Stimulated activated CD4-positive, alpha-beta T cell treated with anti-CD3 and anti-CD28 coated beads, TNF-alpha, amount 100 ng/mL, for 4 hours (primary cell): ENCODE data around the gene AGAP2.
A peak's percentile ranks its signal among the peaks of the same experiment; 100 is the strongest.

Experiments
- DNase-seq, 3 experiments: peaks; one replicate each; pipeline ENCODE4 v3.0.0-alpha.2; 2020; ENCODE audit warnings: low read depth in 3 of 3

The AGAP2 gene

DNA sequence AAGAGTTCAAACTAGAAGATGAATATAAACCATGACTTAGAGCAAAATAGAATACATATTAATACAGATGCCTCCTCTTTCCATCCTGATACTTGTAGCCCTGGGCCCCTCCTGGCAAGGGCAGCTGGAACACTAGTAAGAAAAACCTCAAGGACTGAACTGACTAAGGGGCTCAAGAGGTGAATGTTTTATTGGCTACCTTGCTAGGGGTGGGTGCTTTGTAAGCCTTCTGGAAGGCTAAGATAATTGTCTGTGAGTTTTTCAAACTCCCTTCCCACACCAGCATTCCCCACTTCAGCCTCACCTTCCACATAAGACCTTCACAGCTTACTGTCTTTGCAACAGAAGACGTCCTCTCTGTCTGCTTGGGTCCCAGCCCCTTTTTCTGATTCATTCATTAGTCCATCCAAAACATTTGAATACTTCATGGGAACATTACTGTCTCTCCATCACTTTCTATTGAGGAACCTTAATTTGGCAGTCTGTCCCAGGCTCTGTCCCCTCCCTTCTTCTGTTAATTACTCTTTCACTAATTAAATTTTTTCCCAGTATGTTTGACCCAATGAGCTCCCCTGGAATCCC lies 15.3 kb upstream of the AGAP2 start:
- DNase-seq = no peak

- no peak for DNase-seq
Measured at GRCh38 chr12:57752668-57753000, 14.1 kb upstream of the AGAP2 start.

- peak; percentile 95 to 97 (median 96) for DNase-seq
Measured at GRCh38 chr12:57751788-57752667, 13.5 kb upstream of the AGAP2 start, which contains the start of gene CDK4. TSS of gene CDK4 (minus strand) at chr12:57752310. CDS start at chr12:57751717, 593 bp downstream.

GRCh38 chr12:57751432-57751787 lies 12.9 kb upstream of the AGAP2 start:
- no peak for DNase-seq

- no peak for DNase-seq
Measured at GRCh38 chr12:57750561-57751431, 12.3 kb upstream of the AGAP2 start.

GRCh38 chr12:57749061-57749460 lies 10.5 kb upstream of the AGAP2 start:
- DNase-seq = no peak

- DNase-seq = no peak
Measured at GRCh38 chr12:57746025-57746424, 7.5 kb upstream of the AGAP2 start.

GRCh38 chr12:57745485-57745881 lies 6.9 kb upstream of the AGAP2 start:
- DNase-seq = no peak

DNA sequence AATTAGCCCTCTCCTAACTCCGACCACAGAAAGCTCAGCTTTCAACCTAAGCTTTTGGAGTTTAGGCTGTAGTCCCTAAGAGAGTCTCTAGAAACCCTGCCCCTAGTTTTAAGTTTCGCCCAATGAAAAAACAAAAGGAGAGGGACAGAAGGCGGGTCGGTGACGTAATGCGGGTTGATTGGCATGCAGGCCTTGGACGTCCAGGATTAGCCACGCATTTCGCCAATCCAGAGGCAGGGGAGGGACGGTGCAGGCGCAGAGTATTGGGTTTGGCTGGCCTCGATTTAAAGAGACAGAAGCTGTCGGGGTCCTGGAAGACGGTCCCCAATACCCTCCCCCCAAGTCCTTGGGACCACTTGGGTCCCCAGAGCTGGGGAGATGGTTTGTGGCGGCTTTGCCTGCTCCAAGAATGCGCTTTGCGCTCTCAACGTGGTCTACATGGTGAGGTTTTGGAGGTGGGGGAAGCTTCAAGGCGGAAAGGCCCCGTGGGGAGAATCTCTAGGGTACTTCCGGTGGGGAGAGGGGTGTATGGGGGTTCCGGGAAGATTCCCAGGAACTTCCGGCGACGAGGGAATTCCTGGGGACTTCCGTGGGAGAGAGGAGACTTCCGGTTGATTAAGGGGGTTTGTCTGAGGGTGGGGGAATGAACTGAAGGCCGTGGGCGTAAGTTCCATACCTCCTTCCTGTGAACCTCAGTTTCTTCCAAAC lies 6.4 kb upstream of the AGAP2 start, which contains the start of gene TSPAN31:
TSPAN31 (plus strand) TSS at position 263 of the 708 bp plus-strand sequence; CDS start at position 379, 116 bp downstream.
- DNase-seq = peak; percentile 84 to 88 (median 86)

- peak in 2 of 3 experiments; percentile 53 to 59 for DNase-seq
Measured at GRCh38 chr12:57744194-57744776, 5.7 kb upstream of the AGAP2 start.

GRCh38 chr12:57743769-57744168 lies 5.2 kb upstream of the AGAP2 start:
- DNase-seq = no peak

DNA sequence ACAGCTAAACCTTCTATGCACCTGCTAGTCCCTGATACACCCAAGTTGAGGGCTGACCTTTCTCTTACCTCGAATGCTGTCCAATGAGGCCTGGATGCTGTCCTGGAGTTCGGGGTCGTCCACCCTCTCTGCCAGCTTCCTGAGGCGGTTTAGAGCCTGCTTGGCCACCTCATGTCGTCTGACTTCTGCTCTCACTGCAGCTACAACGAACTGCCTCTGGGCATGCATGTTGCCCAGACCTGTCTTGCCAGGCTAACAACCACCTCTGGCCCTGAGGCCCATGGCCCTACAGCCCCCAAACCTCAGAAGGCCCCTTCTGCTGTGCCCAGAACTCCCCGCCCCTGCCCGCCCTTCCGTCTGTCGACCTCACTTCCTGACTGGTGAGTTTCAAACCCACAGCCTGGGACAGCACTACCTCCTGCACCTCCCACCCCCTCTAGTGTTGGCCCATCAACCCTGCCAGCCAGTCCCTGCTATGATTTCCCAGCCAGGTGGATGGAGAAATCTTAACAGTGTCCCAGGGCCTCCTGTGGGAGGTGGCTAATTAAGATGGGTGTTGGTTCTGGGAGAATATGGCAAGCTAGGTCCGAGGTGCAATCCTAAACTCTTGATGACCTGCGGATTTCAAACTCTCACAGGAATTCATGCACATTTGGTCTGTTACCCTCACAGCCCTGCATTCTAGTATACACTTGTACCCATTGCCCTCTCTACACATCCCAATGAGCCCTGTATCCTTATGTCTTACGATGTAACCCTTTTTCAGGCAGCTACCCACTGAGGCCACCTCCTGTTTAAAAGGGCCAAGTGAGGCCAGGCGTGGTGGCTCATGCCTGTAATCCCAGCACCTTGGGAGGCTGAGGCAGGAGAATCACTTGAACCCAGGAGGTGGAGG lies 3.5 kb upstream of the AGAP2 start:
- DNase-seq = peak; percentile 55 to 69 (median 60)

GRCh38 chr12:57741413-57741789 lies 2.9 kb upstream of the AGAP2 start:
- DNase-seq = no peak

GRCh38 chr12:57740656-57741412 lies 2.3 kb upstream of the AGAP2 start:
- DNase-seq = peak in 2 of 3 experiments; percentile 54 to 63

GRCh38 chr12:57739914-57740538 lies 1.5 kb upstream of the AGAP2 start:
- DNase-seq = no peak

- no peak for DNase-seq
Measured at GRCh38 chr12:57739387-57739786, 845 bp upstream of the AGAP2 start.

DNA sequence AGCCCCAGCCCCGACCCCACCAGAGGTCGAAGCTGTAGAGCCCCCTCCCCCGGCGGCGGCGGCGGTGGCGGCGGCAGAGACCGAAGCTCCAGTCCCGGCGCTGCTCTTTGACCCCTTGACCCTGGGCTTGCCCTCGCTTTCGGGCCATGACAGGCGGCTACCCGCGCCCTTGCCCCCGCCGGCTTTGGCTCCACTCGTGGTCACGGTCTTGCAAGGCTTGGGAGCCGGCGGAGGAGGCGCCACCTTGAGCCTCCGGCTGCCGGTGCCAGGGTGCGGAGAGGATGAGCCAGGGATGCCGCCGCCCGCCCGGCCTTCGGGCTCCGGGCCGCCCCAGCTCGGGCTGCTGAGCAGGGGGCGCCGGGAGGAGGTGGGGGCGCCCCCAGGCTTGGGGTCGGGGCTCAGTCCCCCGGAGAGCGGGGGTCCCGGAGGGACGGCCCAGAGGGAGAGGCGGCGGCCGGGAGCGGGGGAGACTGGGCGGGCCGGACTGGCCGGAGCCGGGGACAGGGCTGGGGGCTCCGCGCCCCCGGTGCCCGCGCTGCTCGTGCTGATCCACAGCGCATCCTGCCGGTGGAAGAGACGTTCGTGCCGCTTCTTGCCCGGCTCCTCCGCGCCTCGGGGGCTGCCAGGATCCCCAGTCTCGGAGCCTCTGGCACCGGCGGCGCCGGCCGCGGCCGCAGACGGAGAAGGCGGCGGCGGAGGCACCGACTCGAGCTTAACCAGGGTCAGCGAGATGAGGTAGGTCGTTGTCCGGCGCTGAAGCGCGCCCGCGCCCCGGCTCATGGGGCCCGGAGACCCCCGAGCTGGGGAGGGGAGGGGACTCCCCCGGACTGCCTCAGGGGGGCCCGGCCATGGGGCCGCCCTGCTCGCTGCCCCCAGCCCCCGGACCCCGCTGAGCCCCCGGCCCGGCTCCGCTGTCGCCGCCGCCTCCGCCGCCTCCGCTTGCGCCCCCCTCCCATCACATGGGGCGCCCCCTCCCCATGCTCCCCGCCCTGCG lies 778 bp downstream of the AGAP2 start:
- no peak for DNase-seq
